Measurements from ENCODE around the gene INSM2.

INSM2 gene

GRCh38 chr14:35519986-35520385 lies 14.0 kb upstream of the INSM2 start:
- Histone ChIP-seq H3K27me3 (ENCODE audit: insufficient read depth, low read length) (no peaks in the 10 kb centered on the region), H3K4me3 (ENCODE audit: low read length) (no peak overlapping the region), H3K9me3 (ENCODE audit: insufficient read depth, low read depth, low read length) (no peaks in the 10 kb centered on the region), H3K9ac (ENCODE audit: low read depth, low read length) (no peak overlapping the region), H3K36me3 (ENCODE audit: insufficient read depth, low read depth, low read length) (no peaks in the 10 kb centered on the region), H3K4me1 (ENCODE audit: insufficient read depth, low read length) (no peaks in the 10 kb centered on the region), H3K27ac (ENCODE audit: low read length) (no peak overlapping the region)

- H3K4me1 ChIP-seq (ENCODE audit: insufficient read depth, low read length) = no peaks in the 10 kb centered on the region
- no peaks in the 10 kb centered on the region for H3K36me3 ChIP-seq (ENCODE audit: insufficient read depth, low read depth, low read length)
- peaks cover 31% of the 10 kb centered on the region for H3K27me3 ChIP-seq (ENCODE audit: insufficient read depth, low read length)
- no peak overlapping the region for H3K27ac ChIP-seq (ENCODE audit: low read length)
- H3K9me3 ChIP-seq (ENCODE audit: insufficient read depth, low read depth, low read length) = no peaks in the 10 kb centered on the region
- H3K9ac ChIP-seq (ENCODE audit: low read depth, low read length) = no peak overlapping the region
- no peak overlapping the region for H3K4me3 ChIP-seq (ENCODE audit: low read length)
Measured at GRCh38 chr14:35525695-35526094, 8.3 kb upstream of the INSM2 start.

GRCh38 chr14:35526962-35527361 lies 7.0 kb upstream of the INSM2 start:
- peaks cover 43% of the 10 kb centered on the region for H3K27me3 ChIP-seq (ENCODE audit: insufficient read depth, low read length)
- H3K36me3 ChIP-seq (ENCODE audit: insufficient read depth, low read depth, low read length) = no peaks in the 10 kb centered on the region
- no peak overlapping the region for H3K4me3 ChIP-seq (ENCODE audit: low read length)
- H3K4me1 ChIP-seq (ENCODE audit: insufficient read depth, low read length) = no peaks in the 10 kb centered on the region
- H3K9ac ChIP-seq (ENCODE audit: low read depth, low read length) = no peak overlapping the region
- H3K9me3 ChIP-seq (ENCODE audit: insufficient read depth, low read depth, low read length) = no peaks in the 10 kb centered on the region
- no peak overlapping the region for H3K27ac ChIP-seq (ENCODE audit: low read length)

GRCh38 chr14:35531960-35532747 lies 1.8 kb upstream of the INSM2 start:
- H3K4me3 ChIP-seq (ENCODE audit: low read length) = no peak overlapping the region
- H3K27ac ChIP-seq (ENCODE audit: low read length) = no peak overlapping the region
- no peaks in the 10 kb centered on the region for H3K9me3 ChIP-seq (ENCODE audit: insufficient read depth, low read depth, low read length)
- no peaks in the 10 kb centered on the region for H3K36me3 ChIP-seq (ENCODE audit: insufficient read depth, low read depth, low read length)
- H3K4me1 ChIP-seq (ENCODE audit: insufficient read depth, low read length) = peaks cover 4% of the 10 kb centered on the region; the same call in 1 of the 2 replicates
- H3K9ac ChIP-seq (ENCODE audit: low read depth, low read length) = no peak overlapping the region
- peaks cover 95% of the 10 kb centered on the region for H3K27me3 ChIP-seq (ENCODE audit: insufficient read depth, low read length)

GRCh38 chr14:35532783-35533356 lies 1.1 kb upstream of the INSM2 start:
- Histone ChIP-seq H3K4me1 (ENCODE audit: insufficient read depth, low read length) (peaks cover 4% of the 10 kb centered on the region; the same call in 1 of the 2 replicates), H3K9me3 (ENCODE audit: insufficient read depth, low read depth, low read length) (no peaks in the 10 kb centered on the region), H3K27me3 (ENCODE audit: insufficient read depth, low read length) (peaks cover 96% of the 10 kb centered on the region), H3K36me3 (ENCODE audit: insufficient read depth, low read depth, low read length) (no peaks in the 10 kb centered on the region), H3K9ac (ENCODE audit: low read depth, low read length) (no peak overlapping the region), H3K27ac (ENCODE audit: low read length) (no peak overlapping the region), H3K4me3 (ENCODE audit: low read length) (peak overlapping the region; percentile 76)

- Histone ChIP-seq H3K9me3 (ENCODE audit: insufficient read depth, low read depth, low read length) (no peaks in the 10 kb centered on the region), H3K4me1 (ENCODE audit: insufficient read depth, low read length) (peaks cover 4% of the 10 kb centered on the region; the same call in 1 of the 2 replicates), H3K4me3 (ENCODE audit: low read length) (peak overlapping the region; percentile 76), H3K9ac (ENCODE audit: low read depth, low read length) (no peak overlapping the region), H3K36me3 (ENCODE audit: insufficient read depth, low read depth, low read length) (no peaks in the 10 kb centered on the region), H3K27ac (ENCODE audit: low read length) (no peak overlapping the region), H3K27me3 (ENCODE audit: insufficient read depth, low read length) (peaks cover 83% of the 10 kb centered on the region)
Measured at GRCh38 chr14:35534208-35534872, 376 bp downstream of the INSM2 start.

- Histone ChIP-seq H3K27me3 (ENCODE audit: insufficient read depth, low read length) (peaks cover 77% of the 10 kb centered on the region), H3K4me1 (ENCODE audit: insufficient read depth, low read length) (peaks cover 4% of the 10 kb centered on the region; the same call in 1 of the 2 replicates), H3K27ac (ENCODE audit: low read length) (no peak overlapping the region), H3K36me3 (ENCODE audit: insufficient read depth, low read depth, low read length) (no peaks in the 10 kb centered on the region), H3K4me3 (ENCODE audit: low read length) (peak overlapping the region; percentile 63), H3K9ac (ENCODE audit: low read depth, low read length) (no peak overlapping the region), H3K9me3 (ENCODE audit: insufficient read depth, low read depth, low read length) (no peaks in the 10 kb centered on the region)
Measured at GRCh38 chr14:35534873-35535482, 1.0 kb downstream of the INSM2 start.

GRCh38 chr14:35535483-35536112 lies 1.6 kb downstream of the INSM2 start:
- H3K27me3 ChIP-seq (ENCODE audit: insufficient read depth, low read length) = peaks cover 70% of the 10 kb centered on the region
- no peaks in the 10 kb centered on the region for H3K36me3 ChIP-seq (ENCODE audit: insufficient read depth, low read depth, low read length)
- peaks cover 4% of the 10 kb centered on the region; the same call in 1 of the 2 replicates for H3K4me1 ChIP-seq (ENCODE audit: insufficient read depth, low read length)
- no peaks in the 10 kb centered on the region for H3K9me3 ChIP-seq (ENCODE audit: insufficient read depth, low read depth, low read length)
- H3K27ac ChIP-seq (ENCODE audit: low read length) = no peak overlapping the region
- no peak overlapping the region for H3K9ac ChIP-seq (ENCODE audit: low read depth, low read length)
- H3K4me3 ChIP-seq (ENCODE audit: low read length) = peak overlapping the region; percentile 63

- Histone ChIP-seq H3K9ac (ENCODE audit: low read depth, low read length) (no peak overlapping the region), H3K9me3 (ENCODE audit: insufficient read depth, low read depth, low read length) (no peaks in the 10 kb centered on the region), H3K27ac (ENCODE audit: low read length) (no peak overlapping the region), H3K36me3 (ENCODE audit: insufficient read depth, low read depth, low read length) (no peaks in the 10 kb centered on the region), H3K4me3 (ENCODE audit: low read length) (no peak overlapping the region), H3K4me1 (ENCODE audit: insufficient read depth, low read length) (peaks cover 4% of the 10 kb centered on the region; the same call in 1 of the 2 replicates), H3K27me3 (ENCODE audit: insufficient read depth, low read length) (peaks cover 27% of the 10 kb centered on the region)
Measured at GRCh38 chr14:35539969-35540368, 6.0 kb downstream of the INSM2 start.

GRCh38 chr14:35543006-35543405 lies 9.0 kb downstream of the INSM2 start:
- Histone ChIP-seq H3K27ac (ENCODE audit: low read length) (no peak overlapping the region), H3K4me3 (ENCODE audit: low read length) (no peak overlapping the region), H3K36me3 (ENCODE audit: insufficient read depth, low read depth, low read length) (no peaks in the 10 kb centered on the region), H3K4me1 (ENCODE audit: insufficient read depth, low read length) (no peaks in the 10 kb centered on the region), H3K9ac (ENCODE audit: low read depth, low read length) (no peak overlapping the region), H3K9me3 (ENCODE audit: insufficient read depth, low read depth, low read length) (no peaks in the 10 kb centered on the region), H3K27me3 (ENCODE audit: insufficient read depth, low read length) (no peaks in the 10 kb centered on the region)

- Histone ChIP-seq H3K9ac (ENCODE audit: low read depth, low read length) (no peak overlapping the region), H3K27ac (ENCODE audit: low read length) (no peak overlapping the region)
Measured at GRCh38 chr14:35549551-35549950, 15.6 kb downstream of the INSM2 start.

More at GRCh38 chr14:35549551-35549950, 15.6 kb downstream of the INSM2 start:
- Histone ChIP-seq H3K27me3 (ENCODE audit: insufficient read depth, low read length) (no peaks in the 10 kb centered on the region), H3K4me3 (ENCODE audit: low read length) (no peak overlapping the region), H3K4me1 (ENCODE audit: insufficient read depth, low read length) (peaks cover 3% of the 10 kb centered on the region; the same call in 1 of the 2 replicates), H3K36me3 (ENCODE audit: insufficient read depth, low read depth, low read length) (no peaks in the 10 kb centered on the region), H3K9me3 (ENCODE audit: insufficient read depth, low read depth, low read length) (no peaks in the 10 kb centered on the region)

Data from iPS-20b (cell line).